ENCODE data around the gene SIMC1. TPM values are rescaled to one million over a fixed set of nuclear protein-coding genes. Genes with fewer than 3 reads are reported as not detected.
"Not testable (repeated sequence)": the region's sequence is repeated elsewhere in the genome, so short reads cannot be mapped to it uniquely, and the experiment has no call there.

Gene SIMC1
- total RNA-seq, 1 donor from 2014 or later: 7.3 TPM

- not testable (repeated sequence) for H3K9me3 ChIP-seq (ENCODE audit: control insufficient read depth in 3 of 3, low read length in 3 of 3); H3K9ac ChIP-seq (ENCODE audit: low read depth in 1 of 3, low read length in 3 of 3); H3K27ac ChIP-seq (ENCODE audit: low read depth, low read length); H3K4me3 ChIP-seq (ENCODE audit: low read length in 3 of 3); H3K36me3 ChIP-seq (ENCODE audit: control insufficient read depth in 3 of 3, insufficient read depth in 3 of 3, low read length in 3 of 3); H3K27me3 ChIP-seq (ENCODE audit: control insufficient read depth in 3 of 3, insufficient read depth in 3 of 3, low read length in 3 of 3); H3K4me1 ChIP-seq (ENCODE audit: control insufficient read depth in 3 of 3, insufficient read depth in 3 of 3, low read length in 3 of 3)
Measured at GRCh38 chr5:176289018-176289417, 50.8 kb downstream of the SIMC1 start.

GRCh38 chr5:176290057-176290840, 52.0 kb downstream of the SIMC1 start:
- not testable (repeated sequence) for H3K4me1 ChIP-seq (ENCODE audit: control insufficient read depth in 3 of 3, insufficient read depth in 3 of 3, low read length in 3 of 3); H3K27ac ChIP-seq (ENCODE audit: low read depth, low read length); H3K9ac ChIP-seq (ENCODE audit: low read depth in 1 of 3, low read length in 3 of 3); H3K27me3 ChIP-seq (ENCODE audit: control insufficient read depth in 3 of 3, insufficient read depth in 3 of 3, low read length in 3 of 3); H3K36me3 ChIP-seq (ENCODE audit: control insufficient read depth in 3 of 3, insufficient read depth in 3 of 3, low read length in 3 of 3); H3K4me3 ChIP-seq (ENCODE audit: low read length in 3 of 3); H3K9me3 ChIP-seq (ENCODE audit: control insufficient read depth in 3 of 3, low read length in 3 of 3)

GRCh38 chr5:176305356-176305755, 67.1 kb downstream of the SIMC1 start:
- H3K4me1 ChIP-seq (ENCODE audit: control insufficient read depth in 3 of 3, insufficient read depth in 3 of 3, low read length in 3 of 3); H3K9me3 ChIP-seq (ENCODE audit: control insufficient read depth in 3 of 3, low read length in 3 of 3); H3K4me3 ChIP-seq (ENCODE audit: low read length in 3 of 3); H3K27ac ChIP-seq (ENCODE audit: low read depth, low read length); H3K9ac ChIP-seq (ENCODE audit: low read depth in 1 of 3, low read length in 3 of 3); H3K36me3 ChIP-seq (ENCODE audit: control insufficient read depth in 3 of 3, insufficient read depth in 3 of 3, low read length in 3 of 3); H3K27me3 ChIP-seq (ENCODE audit: control insufficient read depth in 3 of 3, insufficient read depth in 3 of 3, low read length in 3 of 3): not testable (repeated sequence)

GRCh38 chr5:176317534-176318374, 79.5 kb downstream of the SIMC1 start:
- no peak overlapping the region for H3K9ac ChIP-seq (ENCODE audit: low read depth in 1 of 3, low read length in 3 of 3)
- no peak overlapping the region for H3K4me3 ChIP-seq (ENCODE audit: low read length in 3 of 3)
- no peaks in the 10 kb centered on the region for H3K27me3 ChIP-seq (ENCODE audit: control insufficient read depth in 3 of 3, insufficient read depth in 3 of 3, low read length in 3 of 3)
- no peaks in the 10 kb centered on the region for H3K9me3 ChIP-seq (ENCODE audit: control insufficient read depth in 3 of 3, low read length in 3 of 3)
- peaks cover 0 to 2% (median 0%) of the 10 kb centered on the region in 3 donors for H3K4me1 ChIP-seq (ENCODE audit: control insufficient read depth in 3 of 3, insufficient read depth in 3 of 3, low read length in 3 of 3)
- H3K36me3 ChIP-seq (ENCODE audit: control insufficient read depth in 3 of 3, insufficient read depth in 3 of 3, low read length in 3 of 3): peaks cover 4 to 18% (median 13%) of the 10 kb centered on the region in 3 donors
- H3K27ac ChIP-seq (ENCODE audit: low read depth, low read length): no peak overlapping the region

GRCh38 chr5:176319827-176320554, 81.8 kb downstream of the SIMC1 start:
- Histone ChIP-seq H3K9me3 (ENCODE audit: control insufficient read depth in 3 of 3, low read length in 3 of 3) (no peaks in the 10 kb centered on the region), H3K4me3 (ENCODE audit: low read length in 3 of 3) (no peak overlapping the region), H3K27ac (ENCODE audit: low read depth, low read length) (no peak overlapping the region), H3K27me3 (ENCODE audit: control insufficient read depth in 3 of 3, insufficient read depth in 3 of 3, low read length in 3 of 3) (no peaks in the 10 kb centered on the region), H3K4me1 (ENCODE audit: control insufficient read depth in 3 of 3, insufficient read depth in 3 of 3, low read length in 3 of 3) (no peaks in the 10 kb centered on the region), H3K36me3 (ENCODE audit: control insufficient read depth in 3 of 3, insufficient read depth in 3 of 3, low read length in 3 of 3) (peaks cover 7 to 17% (median 15%) of the 10 kb centered on the region in 3 donors), H3K9ac (ENCODE audit: low read depth in 1 of 3, low read length in 3 of 3) (no peak overlapping the region)

- Histone ChIP-seq H3K9ac (ENCODE audit: low read depth in 1 of 3, low read length in 3 of 3) (no peak overlapping the region), H3K9me3 (ENCODE audit: control insufficient read depth in 3 of 3, low read length in 3 of 3) (no peaks in the 10 kb centered on the region), H3K4me1 (ENCODE audit: control insufficient read depth in 3 of 3, insufficient read depth in 3 of 3, low read length in 3 of 3) (no peaks in the 10 kb centered on the region), H3K4me3 (ENCODE audit: low read length in 3 of 3) (no peak overlapping the region), H3K27me3 (ENCODE audit: control insufficient read depth in 3 of 3, insufficient read depth in 3 of 3, low read length in 3 of 3) (no peaks in the 10 kb centered on the region), H3K36me3 (ENCODE audit: control insufficient read depth in 3 of 3, insufficient read depth in 3 of 3, low read length in 3 of 3) (peaks cover 7 to 13% (median 13%) of the 10 kb centered on the region in 3 donors), H3K27ac (ENCODE audit: low read depth, low read length) (no peak overlapping the region)
Measured at GRCh38 chr5:176320577-176320976, 82.4 kb downstream of the SIMC1 start.

DNA sequence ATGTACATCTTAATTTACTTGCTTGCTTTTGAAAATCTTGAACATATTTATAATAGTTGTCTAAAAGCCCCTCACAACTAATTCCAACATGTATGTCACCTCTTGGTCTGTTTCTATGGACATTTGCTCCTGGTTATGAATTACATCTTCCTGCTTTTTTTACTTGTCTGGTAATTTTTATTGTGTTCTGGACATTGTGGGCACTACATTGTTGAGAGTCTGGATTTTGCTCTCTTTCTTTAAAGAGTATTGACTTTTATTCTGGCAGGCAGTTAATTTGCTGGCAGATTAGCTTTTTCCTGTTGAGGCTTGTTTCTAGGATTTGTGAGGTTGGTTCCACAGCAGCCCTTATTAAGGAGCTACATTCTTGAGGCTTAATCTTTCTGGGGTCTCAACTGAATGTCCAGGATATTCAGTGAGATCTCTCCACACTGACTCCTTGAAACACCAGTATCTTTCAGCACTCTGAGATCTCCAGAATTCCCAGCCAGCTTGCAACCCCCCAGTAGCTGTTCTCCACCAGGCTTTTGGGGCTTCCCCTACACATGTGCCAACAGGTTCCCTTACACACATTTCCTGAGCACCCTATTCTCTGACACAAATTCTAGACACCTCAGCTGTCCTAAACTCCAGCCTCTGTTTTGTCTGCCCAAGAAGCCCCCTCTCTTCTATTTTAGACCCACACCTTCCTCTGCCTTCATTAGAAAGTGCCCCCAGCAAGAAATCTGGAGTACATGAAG, 96.0 kb downstream of the SIMC1 start:
- H3K4me3 ChIP-seq (ENCODE audit: low read length in 3 of 3): no peak overlapping the region
- no peak overlapping the region for H3K27ac ChIP-seq (ENCODE audit: low read depth, low read length)
- H3K9ac ChIP-seq (ENCODE audit: low read depth in 1 of 3, low read length in 3 of 3): no peak overlapping the region
- no peaks in the 10 kb centered on the region for H3K27me3 ChIP-seq (ENCODE audit: control insufficient read depth in 3 of 3, insufficient read depth in 3 of 3, low read length in 3 of 3)
- peaks cover 3 to 6% (median 4%) of the 10 kb centered on the region in 3 donors for H3K36me3 ChIP-seq (ENCODE audit: control insufficient read depth in 3 of 3, insufficient read depth in 3 of 3, low read length in 3 of 3)
- no peaks in the 10 kb centered on the region for H3K9me3 ChIP-seq (ENCODE audit: control insufficient read depth in 3 of 3, low read length in 3 of 3)
- H3K4me1 ChIP-seq (ENCODE audit: control insufficient read depth in 3 of 3, insufficient read depth in 3 of 3, low read length in 3 of 3): no peaks in the 10 kb centered on the region

DNA sequence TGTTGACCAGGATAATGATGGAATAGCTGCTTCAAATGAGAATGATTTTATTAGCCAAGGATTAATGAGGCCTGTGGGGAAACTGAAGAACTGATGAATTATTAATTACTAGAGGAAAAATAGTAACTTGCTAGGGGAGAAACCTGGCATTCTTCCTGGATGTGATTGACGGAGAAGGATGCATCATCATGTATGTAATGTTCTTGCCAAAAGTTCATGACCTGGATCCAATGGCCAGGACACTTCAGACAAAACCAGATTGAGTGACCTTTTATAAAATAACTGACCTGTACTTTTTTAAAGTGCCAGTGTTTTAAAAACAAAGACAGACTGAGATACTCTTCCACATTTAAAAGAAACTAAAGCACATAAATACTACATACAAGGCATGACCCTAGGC, 99.7 kb downstream of the SIMC1 start:
- Histone ChIP-seq H3K36me3 (ENCODE audit: control insufficient read depth in 3 of 3, insufficient read depth in 3 of 3, low read length in 3 of 3) (peaks cover 3 to 6% (median 4%) of the 10 kb centered on the region in 3 donors), H3K4me3 (ENCODE audit: low read length in 3 of 3) (no peak overlapping the region), H3K27ac (ENCODE audit: low read depth, low read length) (no peak overlapping the region), H3K9me3 (ENCODE audit: control insufficient read depth in 3 of 3, low read length in 3 of 3) (no peaks in the 10 kb centered on the region), H3K4me1 (ENCODE audit: control insufficient read depth in 3 of 3, insufficient read depth in 3 of 3, low read length in 3 of 3) (no peaks in the 10 kb centered on the region), H3K27me3 (ENCODE audit: control insufficient read depth in 3 of 3, insufficient read depth in 3 of 3, low read length in 3 of 3) (no peaks in the 10 kb centered on the region), H3K9ac (ENCODE audit: low read depth in 1 of 3, low read length in 3 of 3) (no peak overlapping the region)

GRCh38 chr5:176339304-176339703, 101.1 kb downstream of the SIMC1 start:
- H3K4me1 ChIP-seq (ENCODE audit: control insufficient read depth in 3 of 3, insufficient read depth in 3 of 3, low read length in 3 of 3): no peaks in the 10 kb centered on the region
- H3K9ac ChIP-seq (ENCODE audit: low read depth in 1 of 3, low read length in 3 of 3): no peak overlapping the region
- H3K9me3 ChIP-seq (ENCODE audit: control insufficient read depth in 3 of 3, low read length in 3 of 3): no peaks in the 10 kb centered on the region
- no peak overlapping the region for H3K27ac ChIP-seq (ENCODE audit: low read depth, low read length)
- no peak overlapping the region for H3K4me3 ChIP-seq (ENCODE audit: low read length in 3 of 3)
- H3K36me3 ChIP-seq (ENCODE audit: control insufficient read depth in 3 of 3, insufficient read depth in 3 of 3, low read length in 3 of 3): peaks cover 3 to 6% (median 4%) of the 10 kb centered on the region in 3 donors
- H3K27me3 ChIP-seq (ENCODE audit: control insufficient read depth in 3 of 3, insufficient read depth in 3 of 3, low read length in 3 of 3): no peaks in the 10 kb centered on the region
